LNCAP (cell line): Measurements from ENCODE around the gene ZNF883.

Experiments
- TF ChIP-seq, protein P1 (sequence below): fragments of 450-650 bp; IDR thresholded peaks from 2 replicates; pipeline ENCODE4 v1.5.1; 2017; ENCODE audit warnings: mild to moderate bottlenecking

Gene ZNF883

GRCh38 chr9:112913326-112913725, 98.7 kb downstream of the ZNF883 start:
- TF ChIP-seq, protein P1, sequence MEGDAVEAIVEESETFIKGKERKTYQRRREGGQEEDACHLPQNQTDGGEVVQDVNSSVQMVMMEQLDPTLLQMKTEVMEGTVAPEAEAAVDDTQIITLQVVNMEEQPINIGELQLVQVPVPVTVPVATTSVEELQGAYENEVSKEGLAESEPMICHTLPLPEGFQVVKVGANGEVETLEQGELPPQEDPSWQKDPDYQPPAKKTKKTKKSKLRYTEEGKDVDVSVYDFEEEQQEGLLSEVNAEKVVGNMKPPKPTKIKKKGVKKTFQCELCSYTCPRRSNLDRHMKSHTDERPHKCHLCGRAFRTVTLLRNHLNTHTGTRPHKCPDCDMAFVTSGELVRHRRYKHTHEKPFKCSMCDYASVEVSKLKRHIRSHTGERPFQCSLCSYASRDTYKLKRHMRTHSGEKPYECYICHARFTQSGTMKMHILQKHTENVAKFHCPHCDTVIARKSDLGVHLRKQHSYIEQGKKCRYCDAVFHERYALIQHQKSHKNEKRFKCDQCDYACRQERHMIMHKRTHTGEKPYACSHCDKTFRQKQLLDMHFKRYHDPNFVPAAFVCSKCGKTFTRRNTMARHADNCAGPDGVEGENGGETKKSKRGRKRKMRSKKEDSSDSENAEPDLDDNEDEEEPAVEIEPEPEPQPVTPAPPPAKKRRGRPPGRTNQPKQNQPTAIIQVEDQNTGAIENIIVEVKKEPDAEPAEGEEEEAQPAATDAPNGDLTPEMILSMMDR = no peak

DNA sequence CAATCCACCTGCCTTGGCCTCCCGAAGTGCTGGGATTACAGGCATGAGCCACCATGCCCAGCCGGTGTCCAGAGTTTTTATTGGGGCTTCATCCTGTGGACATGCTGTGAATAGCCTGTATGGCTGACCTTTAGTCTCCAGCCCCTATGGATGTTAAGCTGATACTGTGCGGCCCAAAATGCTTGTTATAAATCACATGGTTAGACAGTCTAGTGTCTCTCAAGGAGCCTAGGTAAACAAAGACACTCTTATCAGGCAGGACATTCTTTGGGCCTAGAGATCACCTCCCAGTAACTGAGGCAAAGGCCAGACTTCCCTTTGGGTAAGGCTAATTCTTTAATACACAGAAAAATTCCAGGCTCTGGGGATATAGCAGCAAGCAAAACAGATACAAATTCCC, 99.4 kb downstream of the ZNF883 start:
- TF ChIP-seq, protein P1 = no peak

- TF ChIP-seq, protein P1 = no peak
Observed at GRCh38 chr9:112911736-112912135, 100.3 kb downstream of the ZNF883 start.
